GM23338 (cell line): ENCODE measurements around the gene PSORS1C2. TPM values are rescaled to one million over a fixed set of nuclear protein-coding genes. Genes with fewer than 3 reads are reported as not detected.

Experiments used
- ATAC-seq: fragments of 200-7000 bp; cut with Tn5 transposase; 3 replicates; pipeline ENCODE4 v1.9.1; 2020
- DNase-seq: peaks from one replicate; pipeline ENCODE4 v3.0.0-alpha.2; 2015; ENCODE audit warnings: low spot score
- H2AFZ ChIP-seq: fragments of 200-600 bp; sonication (generic); 2 replicates; pipeline ENCODE4 v1.8.0; 2016; ENCODE audit warnings: antibody characterized with exemption, mild to moderate bottlenecking, moderate library complexity
- H3F3A ChIP-seq: fragments of 200-600 bp; sonication (generic); replicated peaks from 2 replicates; pipeline ENCODE4 v1.8.0; 2017; ENCODE audit warnings: antibody characterized with exemption, mixed run types, low read depth
- H3K27ac ChIP-seq: fragments of 200-600 bp; sonication (generic); 2 replicates; pipeline ENCODE4 v1.6.1; 2016; ENCODE audit warnings: low read depth
- H3K27me3 ChIP-seq: fragments of 200-600 bp; sonication (generic); 2 replicates; pipeline ENCODE4 v1.8.0; 2016; ENCODE audit warnings: mild to moderate bottlenecking, mixed run types, moderate library complexity; ENCODE audit not compliant: insufficient read depth
- H3K36me3 ChIP-seq: fragments of 200-600 bp; sonication (generic); 2 replicates; pipeline ENCODE4 v1.8.0; 2016; ENCODE audit warnings: mild to moderate bottlenecking; ENCODE audit not compliant: insufficient read depth
- H3K4me1 ChIP-seq: fragments of 200-600 bp; sonication (generic); 2 replicates; pipeline ENCODE4 v1.8.0; 2016; ENCODE audit warnings: mild to moderate bottlenecking, moderate library complexity; ENCODE audit not compliant: insufficient read depth
- H3K4me2 ChIP-seq: fragments of 200-600 bp; sonication (generic); 2 replicates; pipeline ENCODE4 v1.7.1; 2017; ENCODE audit warnings: mixed run types
- H3K4me3 ChIP-seq: fragments of 200-600 bp; sonication (generic); 2 replicates; pipeline ENCODE4 v1.6.1; 2016; ENCODE audit warnings: mixed run types
- H3K79me2 ChIP-seq: fragments of 200-600 bp; sonication (generic); replicated peaks from 2 replicates; pipeline ENCODE4 v1.8.0; 2017; ENCODE audit warnings: mild to moderate bottlenecking; ENCODE audit not compliant: insufficient read depth
- H3K9me2 ChIP-seq: fragments of 200-600 bp; sonication (generic); 2 replicates; pipeline ENCODE4 v1.8.0; 2017; ENCODE audit not compliant: insufficient read depth
- H4K20me1 ChIP-seq: fragments of 200-600 bp; sonication (generic); replicated peaks from 2 replicates; pipeline ENCODE4 v1.8.0; 2017; ENCODE audit warnings: mild to moderate bottlenecking; ENCODE audit not compliant: insufficient read depth
- H3K27ac Mint-ChIP-seq: 2 replicates; pipeline ENCODE4 v1.8.0; 2020; ENCODE audit warnings: inconsistent platforms, mild to moderate bottlenecking, moderate library complexity, mixed read lengths
- H3K27me3 Mint-ChIP-seq: 3 replicates; pipeline ENCODE4 v1.8.0; 2022; ENCODE audit warnings: low read depth, mild to moderate bottlenecking, moderate library complexity, mixed read lengths, inconsistent platforms; ENCODE audit not compliant: insufficient read depth, poor library complexity
- H3K36me3 Mint-ChIP-seq: 3 replicates; pipeline ENCODE4 v1.8.0; 2021; ENCODE audit warnings: low read depth, mild to moderate bottlenecking, inconsistent platforms, moderate library complexity, mixed read lengths
- H3K4me1 Mint-ChIP-seq: 3 replicates; pipeline ENCODE4 v1.8.0; 2020; ENCODE audit warnings: mild to moderate bottlenecking, inconsistent platforms, mixed read lengths
- H3K4me3 Mint-ChIP-seq: 3 replicates; pipeline ENCODE4 v1.8.0; 2021; ENCODE audit warnings: moderate library complexity, mild to moderate bottlenecking, inconsistent platforms, mixed read lengths
- H3K9me3 Mint-ChIP-seq: 3 replicates; pipeline ENCODE4 v1.8.0; 2020; ENCODE audit warnings: moderate library complexity, mild to moderate bottlenecking, inconsistent platforms, mixed read lengths
- CREB1 ChIP-seq: fragments of 250-450 bp; sonication (Bioruptor Pico); IDR thresholded peaks from 2 replicates; pipeline ENCODE4 v1.5.0; 2020; ENCODE audit warnings: low read depth, mild to moderate bottlenecking, moderate library complexity
- EZH2phosphoT487 ChIP-seq: fragments of 200-600 bp; sonication (generic); IDR thresholded peaks from one replicate; pipeline ENCODE4 v1.8.1; 2018; ENCODE audit warnings: antibody characterized with exemption; ENCODE audit not compliant: unreplicated experiment
- POLR2AphosphoS5 ChIP-seq: IDR thresholded peaks from 2 replicates; pipeline ENCODE4 v1.6.1; 2016; ENCODE audit warnings: antibody characterized with exemption, low read depth
- REST ChIP-seq: IDR thresholded peaks from one replicate; pipeline ENCODE4 v1.6.1; 2018; ENCODE audit warnings: antibody characterized with exemption; ENCODE audit not compliant: unreplicated experiment
- polyA plus RNA-seq: library from polyadenylated mRNA; unstranded; fragments of >200 nt; fragmentation: Nextera tagmentation; extraction: Ambion mirVana; gene quantifications from 2 replicates; pipeline ENCODE4 v1.2.1, GENCODE V29; 2016
- total RNA-seq: library from RNA; depleted of rRNA; stranded (reverse); fragments of >200 nt; shearing (Covaris generic); gene quantifications from 2 replicates; pipeline ENCODE4 v1.2.3, GENCODE V29; 2014
- TF ChIP-seq, protein P1 (sequence below): IDR thresholded peaks from 2 replicates; pipeline ENCODE4 v1.6.1; 2016; ENCODE audit warnings: antibody characterized with exemption

The PSORS1C2 gene
- total and polyA plus RNA-seq, 2 experiments from 2014 or later = 0.47 TPM; not detected in 1

DNA sequence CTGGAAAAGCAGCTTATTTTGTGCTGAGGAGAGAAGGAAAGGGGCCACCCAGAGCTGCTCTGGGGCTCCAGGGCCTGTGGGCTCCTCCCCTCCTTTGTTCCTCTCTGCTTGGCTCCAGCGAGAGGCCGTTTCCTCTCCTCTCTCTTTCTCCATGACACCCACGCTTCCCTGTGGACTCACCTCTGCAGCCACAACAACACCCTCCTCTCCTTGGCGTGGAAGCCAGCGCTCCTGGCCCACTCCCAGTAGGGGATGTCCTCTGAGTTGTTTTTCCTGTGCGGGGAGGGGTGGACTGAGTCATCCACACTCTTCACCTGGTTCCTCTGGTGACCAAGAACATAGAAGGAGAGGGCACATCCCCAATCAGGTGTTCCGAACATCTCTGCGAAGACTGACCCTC, 13.7 kb downstream of the PSORS1C2 start:
- no peak overlapping the region for H3K4me3 ChIP-seq
- H3K4me3 Mint-ChIP-seq = no peak overlapping the region
- H2AFZ ChIP-seq = peak overlapping the region; percentile 91
- DNase-seq (no peak), ATAC-seq (peak; percentile 23)
- H4K20me1 ChIP-seq = no peaks in the 10 kb centered on the region
- peaks cover 24% of the 10 kb centered on the region for H3K4me1 Mint-ChIP-seq
- no peak for TF ChIP-seq CREB1 (CRISPR knock-in tag)
- peaks cover 12% of the 10 kb centered on the region for H3K27me3 Mint-ChIP-seq
- H3K27ac Mint-ChIP-seq = no peak overlapping the region; the same call in 1 of the 2 replicates
- H3K79me2 ChIP-seq = no peaks in the 10 kb centered on the region
- H3K27me3 ChIP-seq = no peaks in the 10 kb centered on the region
- H3K4me1 ChIP-seq = 0 out of 2 replicates have a peak, but pooled peaks cover 4% of the 10 kb centered on the region
- H3K27ac ChIP-seq = no peak overlapping the region
- H3K4me2 ChIP-seq = no peak overlapping the region
- no peaks in the 10 kb centered on the region for H3K36me3 ChIP-seq
- no peaks in the 10 kb centered on the region for H3K9me2 ChIP-seq
- H3F3A ChIP-seq = 0 out of 2 replicates have a peak, but pooled peaks cover 4% of the 10 kb centered on the region
- H3K9me3 Mint-ChIP-seq = no peaks in the 10 kb centered on the region; the same call in 2 of the 3 replicates
- no peaks in the 10 kb centered on the region for H3K36me3 Mint-ChIP-seq

DNA sequence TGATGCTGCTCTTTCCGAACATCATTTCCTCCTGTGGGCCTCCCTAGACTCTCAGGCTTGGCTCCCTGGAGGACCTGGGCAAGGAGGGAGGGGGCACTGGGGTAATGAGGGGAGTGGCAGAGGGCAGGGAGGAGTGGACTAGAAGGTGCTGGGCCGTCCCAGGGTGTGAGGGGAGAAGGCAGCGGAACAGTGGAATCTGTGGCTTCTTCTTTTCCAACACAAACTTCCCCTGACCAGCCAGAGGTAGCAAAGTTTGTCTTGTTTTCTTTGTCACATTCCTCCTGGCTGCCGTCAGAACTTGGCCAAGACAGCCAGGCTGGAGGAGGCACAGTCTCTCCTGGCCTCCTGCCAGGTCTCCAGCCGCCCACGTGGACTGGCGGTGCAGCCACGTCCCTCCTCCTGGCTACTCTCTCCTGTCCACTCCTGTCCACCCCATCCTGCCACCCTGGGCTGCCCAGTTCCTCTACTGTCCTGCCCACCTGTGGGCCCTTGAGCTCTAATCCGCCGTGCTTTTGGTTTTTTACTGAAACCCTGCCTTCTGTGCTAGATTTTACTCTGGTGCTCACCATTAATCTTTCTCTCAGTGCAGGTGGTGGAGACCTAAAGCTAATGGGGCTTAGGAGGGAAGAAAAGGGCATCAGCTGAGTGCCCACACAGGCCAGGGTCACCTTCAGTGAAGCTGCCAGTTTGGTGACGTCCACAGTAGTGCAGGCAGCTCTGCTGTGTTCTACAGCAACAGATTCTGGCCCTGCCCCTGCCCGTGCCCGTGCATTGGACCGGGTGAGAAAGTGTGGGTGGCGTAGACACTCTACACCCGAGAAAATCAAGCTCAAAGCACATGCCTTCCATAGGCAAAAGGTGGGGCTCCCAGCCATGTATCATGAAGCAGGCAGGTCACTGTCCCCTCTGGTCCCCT, 15.8 kb downstream of the PSORS1C2 start:
- H2AFZ ChIP-seq = no peak overlapping the region
- H3K4me3 ChIP-seq = no peak overlapping the region
- H3K4me1 Mint-ChIP-seq = peaks cover 15% of the 10 kb centered on the region
- no peak for ATAC-seq
- peaks cover 12% of the 10 kb centered on the region for H3K27me3 Mint-ChIP-seq
- H3K36me3 Mint-ChIP-seq = no peaks in the 10 kb centered on the region
- DNase-seq = no peak
- no peak overlapping the region for H3K4me3 Mint-ChIP-seq
- H3K9me2 ChIP-seq = no peaks in the 10 kb centered on the region
- H3K4me2 ChIP-seq = no peak overlapping the region
- H3K4me1 ChIP-seq = no peaks in the 10 kb centered on the region
- H4K20me1 ChIP-seq = no peaks in the 10 kb centered on the region
- 0 out of 2 replicates have a peak, but pooled peaks cover 4% of the 10 kb centered on the region for H3F3A ChIP-seq
- no peak overlapping the region for H3K27ac Mint-ChIP-seq
- no peaks in the 10 kb centered on the region for H3K36me3 ChIP-seq
- H3K9me3 Mint-ChIP-seq = no peaks in the 10 kb centered on the region; the same call in 2 of the 3 replicates
- no peaks in the 10 kb centered on the region for H3K27me3 ChIP-seq
- H3K79me2 ChIP-seq = no peaks in the 10 kb centered on the region
- H3K27ac ChIP-seq = no peak overlapping the region
- no peak for TF ChIP-seq EZH2phosphoT487
- no peak for TF ChIP-seq POLR2AphosphoS5
- no peak for TF ChIP-seq REST
- TF ChIP-seq CREB1 (CRISPR knock-in tag) = no peak
- TF ChIP-seq, protein P1, sequence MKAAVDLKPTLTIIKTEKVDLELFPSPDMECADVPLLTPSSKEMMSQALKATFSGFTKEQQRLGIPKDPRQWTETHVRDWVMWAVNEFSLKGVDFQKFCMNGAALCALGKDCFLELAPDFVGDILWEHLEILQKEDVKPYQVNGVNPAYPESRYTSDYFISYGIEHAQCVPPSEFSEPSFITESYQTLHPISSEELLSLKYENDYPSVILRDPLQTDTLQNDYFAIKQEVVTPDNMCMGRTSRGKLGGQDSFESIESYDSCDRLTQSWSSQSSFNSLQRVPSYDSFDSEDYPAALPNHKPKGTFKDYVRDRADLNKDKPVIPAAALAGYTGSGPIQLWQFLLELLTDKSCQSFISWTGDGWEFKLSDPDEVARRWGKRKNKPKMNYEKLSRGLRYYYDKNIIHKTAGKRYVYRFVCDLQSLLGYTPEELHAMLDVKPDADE = no peak
